Uterus (tissue), 2 donors: ENCODE results near the gene DDX25.

ENCODE experiments used
- CTCF ChIP-seq, 4 experiments: fragments of 200-600 bp in 2 of 4; fragments of 450-650 bp in 2 of 4; sonication (generic) in 2 of 4; IDR thresholded peaks; one replicate each; pipeline ENCODE4 v1.5.1; 2016 to 2019; ENCODE audit warnings: antibody characterized with exemption in 4 of 4, mild to moderate bottlenecking in 2 of 4, moderate library complexity in 1 of 4
- POLR2A ChIP-seq, 2 donors: fragments of 450-650 bp; IDR thresholded peaks; one replicate each; pipeline ENCODE4 v1.6.1; 2016; ENCODE audit warnings: antibody characterized with exemption in 2 of 2, mild to moderate bottlenecking in 1 of 2, moderate library complexity in 1 of 2

GRCh38 chr11:125933030-125933813, 28.9 kb downstream of the DDX25 start:
- no peak for TF ChIP-seq CTCF (IDR thresholded peaks at IDR 0.05)
- no peak for TF ChIP-seq POLR2A (IDR thresholded peaks at IDR 0.05)
